Measurements from ENCODE around the gene XPO1. TPM values are rescaled to one million over a fixed set of nuclear protein-coding genes. Genes with fewer than 3 reads are reported as not detected.
"Not testable (repeated sequence)": the region's sequence is repeated elsewhere in the genome, so short reads cannot be mapped to it uniquely, and the experiment has no call there.

XPO1 gene
- total RNA-seq, 1 experiment from 2014 or later, result 247 TPM

DNA sequence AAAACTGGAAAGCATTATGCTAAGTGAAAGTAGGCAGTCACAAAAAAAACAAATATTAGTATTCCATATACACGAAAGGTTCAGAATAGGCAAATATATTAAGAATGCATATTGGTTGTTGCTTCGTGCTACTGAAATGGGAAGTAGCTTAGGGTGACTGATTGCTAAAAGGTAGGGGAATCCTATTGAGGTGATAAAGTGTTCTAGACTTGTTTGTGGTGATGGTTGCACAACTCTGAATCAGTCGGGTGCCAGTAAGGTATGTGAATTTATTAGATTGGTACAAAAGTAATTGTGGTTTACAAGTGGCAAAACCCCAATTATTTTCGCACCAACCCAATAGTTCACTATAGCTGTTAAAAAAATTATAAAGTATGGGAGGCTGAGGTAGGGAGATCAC is 88.0 kb downstream of the XPO1 start:
- TF ChIP-seq, protein P1, sequence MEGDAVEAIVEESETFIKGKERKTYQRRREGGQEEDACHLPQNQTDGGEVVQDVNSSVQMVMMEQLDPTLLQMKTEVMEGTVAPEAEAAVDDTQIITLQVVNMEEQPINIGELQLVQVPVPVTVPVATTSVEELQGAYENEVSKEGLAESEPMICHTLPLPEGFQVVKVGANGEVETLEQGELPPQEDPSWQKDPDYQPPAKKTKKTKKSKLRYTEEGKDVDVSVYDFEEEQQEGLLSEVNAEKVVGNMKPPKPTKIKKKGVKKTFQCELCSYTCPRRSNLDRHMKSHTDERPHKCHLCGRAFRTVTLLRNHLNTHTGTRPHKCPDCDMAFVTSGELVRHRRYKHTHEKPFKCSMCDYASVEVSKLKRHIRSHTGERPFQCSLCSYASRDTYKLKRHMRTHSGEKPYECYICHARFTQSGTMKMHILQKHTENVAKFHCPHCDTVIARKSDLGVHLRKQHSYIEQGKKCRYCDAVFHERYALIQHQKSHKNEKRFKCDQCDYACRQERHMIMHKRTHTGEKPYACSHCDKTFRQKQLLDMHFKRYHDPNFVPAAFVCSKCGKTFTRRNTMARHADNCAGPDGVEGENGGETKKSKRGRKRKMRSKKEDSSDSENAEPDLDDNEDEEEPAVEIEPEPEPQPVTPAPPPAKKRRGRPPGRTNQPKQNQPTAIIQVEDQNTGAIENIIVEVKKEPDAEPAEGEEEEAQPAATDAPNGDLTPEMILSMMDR (conservative IDR thresholded peaks at IDR 0.05; ENCODE audit: low read depth, low read length), result no peak
- no peak for TF ChIP-seq EZH2 (IDR thresholded peaks at IDR 0.05; ENCODE audit: borderline replicate concordance, low read depth, low read length, poor library complexity, severe bottlenecking)
- POLR2A ChIA-PET (ENCODE audit: low non-redundant PET), result no interaction called here
- no peak for DNase-seq (ENCODE audit: low spot score)
- H3K27ac ChIP-seq (ENCODE audit: low read depth, low read length, poor library complexity, severe bottlenecking), result no peak overlapping the region
- H3K9me3 ChIP-seq (ENCODE audit: low read depth, low read length, poor library complexity, severe bottlenecking), result no peaks in the 10 kb centered on the region
- CTCF ChIA-PET, result no interaction called here
- no peak overlapping the region for H3K4me3 ChIP-seq (ENCODE audit: low read depth, low read length, poor library complexity, severe bottlenecking)
- H3K36me3 ChIP-seq (ENCODE audit: insufficient read depth, low read length, poor library complexity, severe bottlenecking), result no peaks in the 10 kb centered on the region
- no peaks in the 10 kb centered on the region for H3K4me1 ChIP-seq (ENCODE audit: insufficient read depth, low read length, poor library complexity, severe bottlenecking)
- no peaks in the 10 kb centered on the region for H3K27me3 ChIP-seq (replicated peaks; ENCODE audit: insufficient read depth, low read depth, low read length, poor library complexity)
- intact Hi-C loops (cut with micrococcal nuclease; ENCODE audit: unreplicated experiment), result no loop called here
- BruUV-seq (replicated peaks), result no TSS peak

DNA sequence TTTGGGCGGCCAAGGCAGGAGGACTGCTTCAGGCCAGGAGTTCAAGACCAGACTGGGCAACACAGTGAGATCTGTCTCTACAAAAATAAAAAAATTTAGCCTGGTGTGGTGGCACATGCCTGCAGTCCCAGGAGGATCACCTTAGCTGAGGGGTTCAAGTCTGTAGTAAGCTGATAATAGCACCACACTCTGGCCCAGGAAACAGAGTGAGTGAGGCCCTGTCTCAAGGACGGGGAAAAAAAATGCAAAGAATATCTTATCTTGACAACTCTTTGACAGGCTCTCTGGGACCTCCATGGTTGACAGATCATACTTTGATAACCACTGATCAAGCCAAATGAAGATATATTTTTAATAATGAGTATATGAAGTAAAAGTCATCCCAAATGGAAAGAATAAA is 89.9 kb downstream of the XPO1 start:
- TF ChIP-seq, protein P1 (conservative IDR thresholded peaks at IDR 0.05; ENCODE audit: low read depth, low read length), result no peak
- no peaks in the 10 kb centered on the region for H3K36me3 ChIP-seq (ENCODE audit: insufficient read depth, low read length, poor library complexity, severe bottlenecking)
- intact Hi-C loops (cut with micrococcal nuclease; ENCODE audit: unreplicated experiment), result no loop called here
- H3K4me3 ChIP-seq (ENCODE audit: low read depth, low read length, poor library complexity, severe bottlenecking), result no peak overlapping the region
- ChIA-PET CTCF (no interaction called here), POLR2A (ENCODE audit: low non-redundant PET) (no interaction called here)
- no peak overlapping the region for H3K27ac ChIP-seq (ENCODE audit: low read depth, low read length, poor library complexity, severe bottlenecking)
- no TSS peak for BruUV-seq (replicated peaks)
- no peaks in the 10 kb centered on the region for H3K27me3 ChIP-seq (replicated peaks; ENCODE audit: insufficient read depth, low read depth, low read length, poor library complexity)
- peaks cover 5% of the 10 kb centered on the region for H3K9me3 ChIP-seq (ENCODE audit: low read depth, low read length, poor library complexity, severe bottlenecking)
- no peaks in the 10 kb centered on the region for H3K4me1 ChIP-seq (ENCODE audit: insufficient read depth, low read length, poor library complexity, severe bottlenecking)
- no peak for DNase-seq (ENCODE audit: low spot score)

DNA sequence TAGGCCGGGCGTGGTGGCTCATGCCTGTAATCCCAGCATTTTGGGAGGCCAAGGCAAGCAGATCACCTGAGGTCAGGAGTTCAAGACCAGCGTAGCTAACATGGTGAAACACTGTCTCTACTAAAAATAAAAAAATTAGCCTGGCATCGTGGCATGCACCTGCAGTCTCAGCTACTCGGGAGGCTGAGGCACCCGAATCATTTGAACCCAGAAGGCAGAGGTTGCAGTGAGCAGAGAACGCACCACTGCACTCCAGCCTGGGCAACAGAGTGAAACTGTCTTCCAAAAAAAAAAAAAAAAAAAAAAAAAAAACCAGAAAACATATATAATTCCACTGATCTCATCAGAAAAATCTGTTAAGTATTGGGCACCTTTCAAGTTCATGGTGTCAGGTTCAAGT is 91.2 kb downstream of the XPO1 start:
- H3K9me3 ChIP-seq (ENCODE audit: low read depth, low read length, poor library complexity, severe bottlenecking); intact Hi-C loops (cut with micrococcal nuclease; ENCODE audit: unreplicated experiment); H3K27ac ChIP-seq (ENCODE audit: low read depth, low read length, poor library complexity, severe bottlenecking); CTCF ChIA-PET; BruUV-seq (replicated peaks); DNase-seq (ENCODE audit: low spot score); H3K36me3 ChIP-seq (ENCODE audit: insufficient read depth, low read length, poor library complexity, severe bottlenecking); H3K4me1 ChIP-seq (ENCODE audit: insufficient read depth, low read length, poor library complexity, severe bottlenecking); POLR2A ChIA-PET (ENCODE audit: low non-redundant PET); H3K27me3 ChIP-seq (replicated peaks; ENCODE audit: insufficient read depth, low read depth, low read length, poor library complexity); H3K4me3 ChIP-seq (ENCODE audit: low read depth, low read length, poor library complexity, severe bottlenecking): not testable (repeated sequence)

DNA sequence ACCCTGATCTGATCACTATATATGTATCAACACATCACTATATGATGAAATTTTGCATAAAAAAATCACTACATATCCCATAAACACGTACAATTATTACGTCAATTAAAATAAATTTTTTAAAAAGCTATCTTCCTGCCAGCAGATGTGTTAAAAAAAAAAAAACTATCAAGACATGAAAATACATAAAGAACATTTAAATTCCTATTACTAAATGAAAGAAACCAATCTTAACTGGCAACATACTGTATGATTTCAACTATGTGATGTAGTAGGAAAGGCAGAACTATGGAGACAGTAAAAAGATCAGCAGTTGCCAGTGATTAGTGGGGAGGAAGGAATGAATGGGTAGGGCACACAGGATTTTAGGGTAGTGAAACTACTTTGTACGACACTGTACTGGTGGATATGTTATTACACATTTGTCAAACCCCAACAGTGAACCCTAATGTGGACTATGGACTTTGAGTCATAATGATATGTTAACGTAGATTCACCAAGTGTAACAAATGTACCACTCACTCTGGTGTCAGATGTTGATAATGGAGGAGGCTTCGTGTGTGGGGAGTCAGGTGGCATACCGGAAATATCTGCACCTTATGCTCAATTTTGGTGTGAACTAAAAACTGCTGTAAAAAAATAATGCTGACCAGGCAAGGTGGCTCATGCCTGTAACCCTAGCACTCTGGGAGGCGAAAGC is 94.7 kb downstream of the XPO1 start:
- Histone ChIP-seq H3K4me1 (ENCODE audit: insufficient read depth, low read length, poor library complexity, severe bottlenecking) (peaks cover 4% of the 10 kb centered on the region), H3K27ac (ENCODE audit: low read depth, low read length, poor library complexity, severe bottlenecking) (no peak overlapping the region), H3K4me3 (ENCODE audit: low read depth, low read length, poor library complexity, severe bottlenecking) (no peak overlapping the region), H3K27me3 (replicated peaks; ENCODE audit: insufficient read depth, low read depth, low read length, poor library complexity) (no peaks in the 10 kb centered on the region), H3K9me3 (ENCODE audit: low read depth, low read length, poor library complexity, severe bottlenecking) (peaks cover 5% of the 10 kb centered on the region), H3K36me3 (ENCODE audit: insufficient read depth, low read length, poor library complexity, severe bottlenecking) (no peaks in the 10 kb centered on the region)
- no TSS peak for BruUV-seq (replicated peaks)
- ChIA-PET CTCF (no interaction called here), POLR2A (ENCODE audit: low non-redundant PET) (no interaction called here)
- no peak for TF ChIP-seq EZH2 (IDR thresholded peaks at IDR 0.05; ENCODE audit: borderline replicate concordance, low read depth, low read length, poor library complexity, severe bottlenecking)
- TF ChIP-seq, protein P1 (conservative IDR thresholded peaks at IDR 0.05; ENCODE audit: low read depth, low read length), result no peak
- intact Hi-C loops (cut with micrococcal nuclease; ENCODE audit: unreplicated experiment), result no loop called here
- no peak for DNase-seq (ENCODE audit: low spot score)
